HG02610 (cell line): ENCODE results near the gene LAYN.

Experiments used
- ATAC-seq: cut with Tn5 transposase; IDR thresholded peaks from one replicate; pipeline ENCODE4 v1.9.1; 2021; ENCODE audit warnings: mild to moderate bottlenecking, moderate library complexity; ENCODE audit not compliant: unreplicated experiment

Gene LAYN

DNA sequence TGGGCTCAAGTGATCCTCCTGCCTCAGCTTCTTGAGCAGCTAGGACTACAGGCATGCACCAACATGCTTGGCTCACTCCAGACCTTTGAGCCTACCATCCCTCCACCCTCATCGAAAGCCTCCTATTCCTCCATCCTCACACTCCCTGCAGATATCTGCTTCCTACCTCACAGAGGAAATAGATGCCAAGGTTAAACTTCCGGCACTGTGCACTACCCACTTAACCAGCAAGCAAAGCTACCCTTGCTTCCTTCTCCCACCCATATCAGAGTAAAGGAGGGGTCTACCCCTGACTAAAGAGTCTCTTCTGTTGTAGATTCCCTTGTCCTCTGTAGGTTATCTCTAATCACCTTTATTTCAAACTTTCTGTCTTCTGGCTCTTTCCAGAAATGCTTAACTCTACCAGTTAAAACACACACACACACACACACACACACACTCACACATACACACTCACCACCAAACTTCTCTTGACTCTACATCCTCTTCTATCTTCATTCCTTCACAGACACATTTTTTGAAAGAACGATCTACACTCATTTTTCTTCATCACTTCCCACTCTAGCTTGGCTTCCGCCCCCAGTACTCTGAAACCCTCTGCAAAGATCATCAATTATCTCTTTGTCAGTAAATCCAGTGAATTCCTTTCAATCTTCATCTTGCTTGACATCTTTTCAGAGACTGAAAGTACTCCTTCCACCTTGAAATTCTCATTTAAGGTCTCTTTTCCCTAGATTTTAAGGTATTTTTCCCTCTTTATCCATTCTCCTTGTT lies 50.9 kb downstream of the LAYN start:
- ATAC-seq = no peak

DNA sequence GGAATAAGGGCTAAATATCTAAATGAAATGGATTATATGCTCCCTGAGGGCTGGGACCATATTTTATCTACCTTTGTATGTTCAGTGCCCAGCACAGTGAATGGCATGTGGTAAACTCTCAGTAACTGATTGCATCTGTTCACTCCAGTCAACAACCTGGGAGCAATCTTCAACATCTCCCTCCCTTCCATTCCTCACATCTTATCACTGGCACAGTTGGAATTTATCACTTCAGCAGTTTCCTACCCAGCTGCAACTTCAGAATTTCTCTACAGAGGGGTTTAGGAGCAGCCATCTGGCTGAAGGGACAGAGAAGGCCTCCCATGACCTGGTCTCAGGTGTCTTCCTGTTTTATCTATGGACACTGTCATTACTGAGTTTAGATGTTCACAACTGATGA lies 52.0 kb downstream of the LAYN start:
- ATAC-seq = no peak

DNA sequence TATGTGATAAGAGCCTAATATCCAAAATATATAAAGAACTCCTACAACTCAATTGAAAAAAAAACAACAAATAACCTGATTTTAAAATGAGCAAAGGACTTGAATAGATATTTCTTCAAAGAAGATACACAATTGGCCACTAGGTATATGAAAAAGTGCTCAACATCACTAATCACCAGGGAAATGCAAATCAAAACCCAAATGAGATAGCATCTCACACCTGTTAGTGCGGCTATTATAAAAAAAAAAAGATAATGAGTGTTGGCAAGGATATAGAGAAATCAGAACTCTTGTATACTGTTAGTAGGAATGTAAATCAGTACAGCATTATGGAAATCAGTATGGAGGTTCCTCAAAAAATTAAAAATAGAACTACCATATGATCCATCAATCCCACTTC lies 55.8 kb downstream of the LAYN start:
- no peak for ATAC-seq

DNA sequence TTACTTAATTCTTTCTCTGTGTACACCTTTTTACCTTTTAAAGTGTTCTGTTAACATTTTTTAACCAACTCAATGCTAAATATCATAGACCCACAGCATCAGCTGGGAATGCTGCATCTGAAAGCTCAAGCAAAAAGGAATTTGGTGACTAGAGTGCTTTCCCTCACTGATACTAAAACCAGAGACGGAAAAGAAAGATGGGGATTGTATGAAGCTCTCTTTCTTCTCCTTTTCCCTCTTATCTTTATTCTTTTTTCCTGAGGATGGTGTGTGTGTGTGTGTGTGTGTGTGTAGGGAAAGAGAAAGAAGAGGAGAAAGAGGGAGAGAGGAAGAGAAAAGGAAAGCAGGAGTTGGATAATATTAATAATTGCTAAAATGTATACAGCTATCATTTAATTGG lies 57.6 kb downstream of the LAYN start:
- no peak for ATAC-seq

DNA sequence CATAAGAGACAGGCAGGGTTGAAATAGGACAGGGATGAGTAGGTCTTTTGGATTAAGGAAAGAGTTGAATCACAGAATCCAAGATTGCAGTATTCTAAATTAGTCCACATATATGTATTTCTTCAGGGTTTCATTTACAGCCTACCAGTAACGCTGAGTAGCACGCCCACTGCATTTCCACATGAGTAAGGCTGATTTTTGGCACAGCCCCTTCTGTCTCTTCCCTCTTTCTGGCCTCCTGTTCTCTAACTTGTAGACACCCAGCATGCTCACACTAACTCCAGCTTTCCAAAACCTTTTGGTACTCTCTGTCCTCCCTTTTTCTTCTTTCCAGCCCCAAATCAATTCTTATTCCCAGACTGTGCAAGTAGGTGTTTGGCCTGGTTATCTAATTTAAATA lies 58.0 kb downstream of the LAYN start:
- ATAC-seq = no peak

DNA sequence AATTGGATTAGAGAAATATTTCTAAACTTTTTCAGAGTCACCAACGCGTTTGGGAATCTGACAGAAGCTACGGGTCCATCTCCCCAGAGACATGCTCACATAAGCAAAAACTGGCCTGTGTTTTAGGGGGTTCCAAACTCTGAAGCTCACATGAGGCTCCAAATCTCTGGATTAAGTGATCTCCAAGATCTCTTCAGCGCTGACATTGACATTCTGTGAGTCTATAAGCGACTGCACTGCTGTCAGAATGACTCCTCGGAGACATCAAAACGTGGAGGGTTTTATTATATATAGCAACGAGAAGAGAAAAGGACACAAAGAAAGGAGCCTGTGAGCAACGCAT lies 61.1 kb downstream of the LAYN start:
- no peak for ATAC-seq

DNA sequence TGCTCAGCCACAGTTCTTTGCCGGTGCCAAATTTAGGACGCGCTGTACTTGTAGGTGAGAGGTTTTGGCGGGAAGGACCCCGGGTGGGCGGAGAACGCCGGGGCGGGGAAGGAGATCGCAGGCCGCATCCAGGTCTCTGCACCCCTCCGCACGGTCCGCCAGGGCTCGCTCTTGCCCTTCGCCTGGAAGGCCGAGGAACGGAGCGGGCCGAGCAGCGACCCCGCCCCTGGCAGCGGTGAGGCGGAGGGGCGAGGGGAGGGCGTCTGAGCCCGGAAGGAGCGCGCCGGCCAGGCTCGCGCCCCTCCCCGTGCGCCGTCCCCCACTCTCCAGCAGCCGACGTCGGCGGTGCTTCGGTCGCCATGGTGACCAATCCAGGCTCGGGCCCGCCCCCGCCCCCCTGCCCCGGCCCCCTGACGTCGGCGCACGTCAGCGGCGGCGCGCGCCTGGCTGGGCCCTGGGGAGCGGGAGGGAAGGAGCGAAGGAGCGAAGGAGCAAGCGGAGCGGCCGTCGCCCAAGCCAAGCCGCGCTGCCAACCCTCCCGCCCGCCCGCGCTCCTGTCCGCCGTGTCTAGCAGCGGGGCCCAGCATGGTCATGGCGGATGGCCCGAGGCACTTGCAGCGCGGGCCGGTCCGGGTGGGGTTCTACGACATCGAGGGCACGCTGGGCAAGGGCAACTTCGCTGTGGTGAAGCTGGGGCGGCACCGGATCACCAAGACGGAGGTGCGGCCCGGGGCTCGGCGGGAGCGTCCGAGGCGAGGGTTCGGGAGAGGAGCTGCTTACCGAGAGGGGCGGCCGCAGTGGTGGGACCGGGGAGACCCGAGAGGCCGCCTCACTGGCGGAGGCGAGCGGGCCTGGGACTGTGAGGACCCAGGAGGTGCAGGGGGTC lies 61.7 kb downstream of the LAYN start, which contains the start of gene SIK2:
SIK2 (plus strand) TSS at position 471 of the 886 bp plus-strand sequence; CDS start at position 586, 115 bp downstream.
- ATAC-seq = peak; percentile 93

DNA sequence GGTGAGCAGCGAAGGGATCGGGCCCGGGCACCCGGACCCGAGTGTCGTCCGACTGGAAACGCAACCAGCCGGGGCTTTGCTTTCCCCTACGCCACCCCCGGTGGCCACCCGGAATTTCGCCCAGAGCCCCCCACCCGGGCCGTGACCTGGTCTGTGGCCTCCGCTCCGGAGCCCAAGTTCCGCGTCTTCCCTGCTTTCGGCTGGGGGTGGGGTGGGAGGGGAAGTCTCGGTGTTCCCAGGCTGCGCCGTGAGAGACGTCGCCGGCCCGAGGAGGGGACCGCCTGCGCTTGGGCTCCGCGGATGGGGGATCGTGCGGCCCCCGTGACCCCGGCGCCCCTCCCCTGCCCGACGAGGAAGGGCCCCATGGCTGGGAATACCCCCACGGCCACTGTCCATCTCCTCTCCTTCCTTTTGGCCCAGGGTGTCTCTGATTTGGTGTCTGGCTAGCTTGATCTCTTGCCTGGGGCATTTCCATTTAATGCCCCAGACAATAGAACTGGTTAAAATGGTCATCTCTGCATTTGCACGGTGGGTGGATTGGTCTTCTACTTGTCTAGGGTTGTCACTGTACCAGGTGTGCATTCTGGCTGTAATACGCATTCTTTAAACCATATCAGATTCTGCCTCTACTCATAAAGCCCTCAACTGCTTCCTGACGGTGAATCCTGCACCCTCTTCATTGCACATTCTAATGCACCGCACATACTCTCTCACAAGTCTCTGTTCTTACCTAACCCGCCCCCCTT lies 62.5 kb downstream of the LAYN start:
- no peak for ATAC-seq

DNA sequence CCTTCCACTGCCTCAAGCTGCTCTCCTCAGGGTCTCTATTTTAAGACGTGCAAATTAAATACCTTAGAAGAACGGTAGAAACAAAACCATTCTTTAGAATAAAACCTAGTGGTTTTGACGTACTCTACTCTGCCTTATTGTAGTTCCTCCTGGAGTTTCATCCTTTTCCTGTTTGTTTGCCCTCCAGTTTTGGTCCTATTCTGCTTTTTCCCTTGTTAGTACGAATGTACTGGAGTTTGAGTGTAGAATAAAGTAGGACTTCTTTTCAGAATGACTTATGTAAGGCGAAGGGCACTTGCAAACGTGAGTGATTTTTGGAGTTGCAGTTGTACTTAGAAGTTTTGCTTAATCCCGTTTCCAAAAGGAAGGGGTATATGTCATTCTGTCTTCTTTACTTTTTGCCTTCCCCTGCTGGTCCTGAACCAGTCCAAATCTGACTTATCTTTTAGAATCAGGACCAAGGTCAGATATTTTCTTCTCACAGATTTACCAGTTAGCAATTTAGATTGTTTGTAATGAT lies 63.2 kb downstream of the LAYN start:
- no peak for ATAC-seq

DNA sequence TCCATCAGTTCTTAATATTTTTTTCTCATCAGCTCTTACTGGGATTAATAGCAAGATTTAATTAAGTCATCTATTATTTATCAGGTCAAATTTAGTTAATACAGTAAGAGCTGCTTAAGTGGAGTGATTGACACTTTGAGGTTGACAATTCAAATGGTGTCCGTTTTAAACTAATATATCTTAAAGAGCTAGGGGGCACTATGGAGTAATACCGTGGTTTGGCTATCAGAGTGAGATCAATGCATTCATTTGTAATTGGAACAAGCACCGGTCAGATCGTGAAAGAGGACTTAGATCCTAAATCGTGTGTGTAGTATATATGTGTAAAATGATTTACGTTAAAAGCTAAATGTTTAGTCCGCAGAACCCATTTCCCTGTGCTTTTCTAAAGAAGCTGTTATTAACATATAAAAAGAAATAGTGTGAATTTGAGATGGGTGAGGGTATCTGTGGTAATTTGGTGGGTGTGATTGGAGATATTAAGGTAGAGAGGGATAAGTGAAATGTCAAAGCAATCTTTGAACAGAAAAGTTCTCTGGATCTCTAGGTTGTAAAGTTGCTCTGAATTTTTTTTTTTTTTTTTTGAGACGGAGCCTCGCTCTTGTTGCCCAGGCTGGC lies 64.0 kb downstream of the LAYN start:
- no peak for ATAC-seq

DNA sequence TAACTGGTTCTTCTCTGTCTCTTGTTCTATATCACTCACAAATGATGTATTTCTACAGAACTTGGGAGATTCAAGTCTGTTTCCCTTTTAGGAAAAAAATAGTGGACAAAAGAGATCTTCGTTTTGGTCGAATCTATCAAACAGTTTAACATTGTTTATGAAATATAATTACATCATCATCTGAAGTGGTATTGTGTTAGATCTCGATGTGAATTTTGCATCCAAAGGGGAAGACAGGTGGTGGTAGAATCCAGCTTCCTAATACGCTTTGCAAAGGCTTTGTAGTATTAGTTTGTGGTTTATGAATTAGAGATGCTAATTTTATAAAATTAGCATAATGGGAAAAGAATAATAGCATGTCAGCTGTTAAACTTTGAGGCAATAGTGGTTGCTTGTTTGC lies 65.2 kb downstream of the LAYN start:
- ATAC-seq = no peak

DNA sequence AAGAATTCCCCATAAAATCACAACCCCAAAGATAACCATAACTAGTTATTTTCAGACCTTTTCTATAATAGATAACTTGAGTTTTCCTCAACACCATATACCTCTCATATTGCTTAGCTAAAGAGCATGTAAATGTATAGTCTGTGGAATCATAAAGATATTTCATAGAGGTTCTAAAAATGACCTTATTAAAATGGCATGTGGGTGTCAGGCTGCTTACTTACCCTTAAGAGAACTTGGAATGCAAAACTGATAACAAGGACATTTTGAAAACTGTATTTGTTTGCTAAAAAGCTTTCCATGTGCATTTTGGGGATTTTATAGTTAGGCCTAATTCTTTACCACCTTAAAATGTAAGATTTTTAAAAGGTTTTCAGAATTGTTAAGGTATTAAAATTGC lies 66.5 kb downstream of the LAYN start:
- no peak for ATAC-seq

DNA sequence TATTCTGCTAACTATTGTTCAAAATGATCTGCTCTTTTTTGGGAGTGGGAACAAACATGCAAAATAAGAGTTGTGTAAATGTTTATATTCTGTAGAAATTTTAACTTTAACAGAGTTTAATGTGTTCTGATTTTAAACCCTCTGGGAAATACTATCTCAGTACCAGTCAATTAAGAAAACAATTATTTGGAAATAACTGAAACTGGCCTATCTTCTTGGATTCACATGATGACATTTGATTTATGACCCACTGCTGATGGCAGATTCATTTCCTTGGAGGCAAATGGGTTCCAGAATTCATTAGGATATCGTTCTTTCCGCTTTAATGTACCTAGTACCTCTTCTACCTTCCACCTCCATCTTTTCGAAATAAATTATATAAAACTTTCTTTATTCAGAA lies 67.2 kb downstream of the LAYN start:
- ATAC-seq = no peak
